IPS-18a (cell line): ENCODE data around the gene NEIL3.

Experiments
- H3K27ac ChIP-seq: one replicate; pipeline ENCODE4 v1.5.1; 2013; ENCODE audit warnings: low read length
- H3K27me3 ChIP-seq: one replicate; pipeline ENCODE4 v1.6.1; 2013; ENCODE audit warnings: mild to moderate bottlenecking, low read length; ENCODE audit not compliant: control insufficient read depth, insufficient read depth
- H3K36me3 ChIP-seq: one replicate; pipeline ENCODE4 v1.6.1; 2013; ENCODE audit warnings: low read depth, low read length; ENCODE audit not compliant: control insufficient read depth
- H3K4me1 ChIP-seq: one replicate; pipeline ENCODE4 v1.6.1; 2013; ENCODE audit warnings: low read depth, low read length; ENCODE audit not compliant: control insufficient read depth
- H3K4me3 ChIP-seq: one replicate; pipeline ENCODE4 v1.5.1; 2013; ENCODE audit warnings: low read length
- H3K9ac ChIP-seq: one replicate; pipeline ENCODE4 v1.6.1; 2013; ENCODE audit warnings: mild to moderate bottlenecking, low read length, moderate library complexity
- H3K9me3 ChIP-seq: one replicate; pipeline ENCODE4 v1.6.1; 2013; ENCODE audit warnings: low read depth, low read length; ENCODE audit not compliant: control insufficient read depth

Gene NEIL3

GRCh38 chr4:177339477-177340374, 30.1 kb downstream of the NEIL3 start:
- H3K36me3 ChIP-seq, result peaks cover 12% of the 10 kb centered on the region
- H3K9me3 ChIP-seq, result no peaks in the 10 kb centered on the region

DNA sequence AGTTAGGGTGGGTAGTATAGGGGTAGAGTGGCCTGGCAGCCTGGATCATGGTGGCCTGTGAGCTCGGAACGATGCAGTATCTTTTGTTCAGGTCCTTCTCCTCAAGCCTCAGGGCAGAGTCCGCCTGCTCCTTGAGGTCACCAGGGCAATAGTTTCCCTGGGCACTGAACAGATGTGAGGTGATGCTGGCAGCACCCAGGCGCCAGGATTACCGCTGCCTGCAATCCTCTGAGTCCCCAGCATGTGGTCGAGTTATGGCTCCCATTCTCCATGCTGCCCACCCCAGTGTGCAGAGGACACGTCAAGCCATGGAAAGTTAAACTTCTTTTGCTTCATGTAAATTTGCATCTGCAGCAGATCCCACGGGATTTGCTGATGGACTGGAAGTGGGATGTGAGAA, 38.7 kb downstream of the NEIL3 start:
- no peaks in the 10 kb centered on the region for H3K27me3 ChIP-seq
- peaks cover 6% of the 10 kb centered on the region for H3K36me3 ChIP-seq
- H3K27ac ChIP-seq, result no peak overlapping the region
- no peaks in the 10 kb centered on the region for H3K9me3 ChIP-seq
- no peak overlapping the region for H3K4me3 ChIP-seq
- H3K4me1 ChIP-seq, result no peaks in the 10 kb centered on the region
- H3K9ac ChIP-seq, result no peak overlapping the region

More at GRCh38 chr4:177339477-177340374, 30.1 kb downstream of the NEIL3 start:
- H3K4me3 ChIP-seq, result no peak overlapping the region
- H3K27me3 ChIP-seq, result no peaks in the 10 kb centered on the region
- H3K4me1 ChIP-seq, result no peaks in the 10 kb centered on the region
- H3K27ac ChIP-seq, result no peak overlapping the region
- no peak overlapping the region for H3K9ac ChIP-seq

- no peak overlapping the region for H3K4me3 ChIP-seq
- H3K36me3 ChIP-seq, result peaks cover 15% of the 10 kb centered on the region
- H3K27ac ChIP-seq, result no peak overlapping the region
- H3K27me3 ChIP-seq, result no peaks in the 10 kb centered on the region
- H3K4me1 ChIP-seq, result no peaks in the 10 kb centered on the region
- H3K9me3 ChIP-seq, result no peaks in the 10 kb centered on the region
- no peak overlapping the region for H3K9ac ChIP-seq
Measured at GRCh38 chr4:177349191-177349590, 39.5 kb downstream of the NEIL3 start.

- H3K4me1 ChIP-seq, result no peaks in the 10 kb centered on the region
- peaks cover 10% of the 10 kb centered on the region for H3K36me3 ChIP-seq
- no peak overlapping the region for H3K9ac ChIP-seq
Measured at GRCh38 chr4:177351622-177352244, 42.1 kb downstream of the NEIL3 start.

DNA sequence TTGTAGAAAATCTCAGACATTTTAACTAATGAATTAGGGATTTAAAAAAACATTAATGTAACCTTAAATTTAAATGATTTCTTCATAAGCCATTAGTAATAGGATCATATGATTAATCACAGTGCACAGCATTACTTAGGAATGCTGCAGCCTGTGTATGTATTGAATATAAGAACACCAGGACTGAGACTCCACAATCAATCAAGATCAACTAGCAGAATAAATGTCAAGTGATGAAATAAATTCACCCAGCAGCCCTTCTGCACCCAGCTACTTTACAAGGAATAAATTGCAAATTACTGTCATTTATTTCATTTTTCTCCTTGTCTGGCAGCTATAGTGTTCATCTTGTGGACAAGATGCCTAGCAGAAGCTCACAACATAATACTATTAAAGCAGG, 46.5 kb downstream of the NEIL3 start:
- H3K9ac ChIP-seq, result no peak overlapping the region
- H3K4me3 ChIP-seq, result no peak overlapping the region
- H3K4me1 ChIP-seq, result no peaks in the 10 kb centered on the region
- H3K27me3 ChIP-seq, result no peaks in the 10 kb centered on the region
- no peaks in the 10 kb centered on the region for H3K9me3 ChIP-seq
- peaks cover 10% of the 10 kb centered on the region for H3K36me3 ChIP-seq
- H3K27ac ChIP-seq, result no peak overlapping the region

More at GRCh38 chr4:177351622-177352244, 42.1 kb downstream of the NEIL3 start:
- Histone ChIP-seq H3K4me3 (no peak overlapping the region), H3K9me3 (no peaks in the 10 kb centered on the region), H3K27ac (no peak overlapping the region), H3K27me3 (no peaks in the 10 kb centered on the region)

- Histone ChIP-seq H3K36me3 (peaks cover 10% of the 10 kb centered on the region), H3K27me3 (no peaks in the 10 kb centered on the region), H3K27ac (no peak overlapping the region), H3K4me3 (no peak overlapping the region), H3K9me3 (no peaks in the 10 kb centered on the region), H3K4me1 (no peaks in the 10 kb centered on the region), H3K9ac (no peak overlapping the region)
Measured at GRCh38 chr4:177356921-177357320, 47.2 kb downstream of the NEIL3 start.

DNA sequence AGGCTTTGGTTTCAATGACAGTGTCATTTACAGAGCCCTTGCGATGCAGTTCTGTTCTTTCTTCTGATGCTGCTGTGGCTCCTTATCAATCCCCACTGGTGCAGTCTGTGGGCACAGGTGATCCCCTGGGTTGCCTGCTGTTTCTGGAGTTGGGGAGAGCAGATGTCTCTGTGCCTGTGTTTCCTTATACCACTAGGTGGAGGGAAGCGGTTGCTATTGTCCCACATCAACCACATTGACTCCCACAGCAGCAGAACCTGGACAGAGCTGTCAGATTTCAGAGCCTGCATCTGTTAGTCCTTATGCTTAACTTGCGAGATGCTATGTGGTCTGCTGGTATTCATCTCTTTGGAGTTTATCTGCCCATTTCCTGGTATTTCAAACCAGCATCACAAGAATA, 57.7 kb downstream of the NEIL3 start:
- no peak overlapping the region for H3K4me3 ChIP-seq
- no peaks in the 10 kb centered on the region for H3K4me1 ChIP-seq
- no peaks in the 10 kb centered on the region for H3K27me3 ChIP-seq
- no peaks in the 10 kb centered on the region for H3K9me3 ChIP-seq
- no peak overlapping the region for H3K27ac ChIP-seq
- H3K36me3 ChIP-seq, result no peaks in the 10 kb centered on the region
- no peak overlapping the region for H3K9ac ChIP-seq

DNA sequence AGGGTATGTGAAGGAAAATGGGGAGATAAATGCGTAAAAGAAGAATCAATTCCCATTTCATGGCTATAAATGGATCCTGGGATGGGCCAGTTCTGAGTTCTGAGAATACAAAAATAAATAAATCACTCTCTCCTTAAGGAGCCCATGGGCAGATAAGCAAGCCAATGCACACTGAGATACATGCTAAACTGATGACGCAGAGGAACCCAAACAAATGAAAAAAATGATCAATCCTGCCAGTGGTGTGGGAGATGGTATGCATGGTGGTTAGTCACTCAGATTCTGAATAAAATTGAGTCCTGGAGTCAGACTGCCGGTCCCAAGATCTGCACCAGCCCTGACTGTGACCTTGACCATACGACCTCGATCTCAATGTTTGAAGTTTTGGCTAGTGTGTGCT, 59.7 kb downstream of the NEIL3 start:
- H3K4me3 ChIP-seq, result no peak overlapping the region
- H3K4me1 ChIP-seq, result peaks cover 3% of the 10 kb centered on the region
- no peaks in the 10 kb centered on the region for H3K36me3 ChIP-seq
- H3K9me3 ChIP-seq, result no peaks in the 10 kb centered on the region
- H3K27me3 ChIP-seq, result no peaks in the 10 kb centered on the region
- H3K9ac ChIP-seq, result no peak overlapping the region
- H3K27ac ChIP-seq, result no peak overlapping the region

- Histone ChIP-seq H3K4me3 (no peak overlapping the region), H3K27ac (no peak overlapping the region), H3K9me3 (no peaks in the 10 kb centered on the region), H3K9ac (no peak overlapping the region), H3K36me3 (no peaks in the 10 kb centered on the region), H3K4me1 (peaks cover 7% of the 10 kb centered on the region), H3K27me3 (no peaks in the 10 kb centered on the region)
Measured at GRCh38 chr4:177371461-177371860, 61.8 kb downstream of the NEIL3 start.

DNA sequence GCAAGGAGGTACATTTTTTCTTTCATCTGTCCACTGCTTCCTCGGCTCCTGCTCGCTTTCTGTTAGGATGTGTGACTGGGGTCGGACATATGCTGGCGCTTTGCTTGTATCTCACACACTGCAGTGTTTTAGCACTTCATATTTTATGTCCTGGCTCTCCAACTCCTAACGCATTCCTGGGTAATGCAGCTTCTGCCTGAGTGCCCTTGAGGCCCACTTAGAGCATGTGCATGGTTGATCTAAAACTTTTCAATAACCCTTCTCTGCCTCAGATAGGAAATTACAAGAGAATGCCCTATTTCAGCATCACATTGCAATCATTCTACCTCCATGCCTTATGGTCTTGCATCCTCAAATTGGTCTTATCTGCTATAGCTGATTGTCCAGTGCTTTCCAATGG, 65.3 kb downstream of the NEIL3 start:
- H3K4me1 ChIP-seq, result peaks cover 7% of the 10 kb centered on the region
- H3K9ac ChIP-seq, result no peak overlapping the region
- H3K4me3 ChIP-seq, result no peak overlapping the region
- H3K27ac ChIP-seq, result no peak overlapping the region
- H3K9me3 ChIP-seq, result no peaks in the 10 kb centered on the region
- no peaks in the 10 kb centered on the region for H3K27me3 ChIP-seq
- no peaks in the 10 kb centered on the region for H3K36me3 ChIP-seq

DNA sequence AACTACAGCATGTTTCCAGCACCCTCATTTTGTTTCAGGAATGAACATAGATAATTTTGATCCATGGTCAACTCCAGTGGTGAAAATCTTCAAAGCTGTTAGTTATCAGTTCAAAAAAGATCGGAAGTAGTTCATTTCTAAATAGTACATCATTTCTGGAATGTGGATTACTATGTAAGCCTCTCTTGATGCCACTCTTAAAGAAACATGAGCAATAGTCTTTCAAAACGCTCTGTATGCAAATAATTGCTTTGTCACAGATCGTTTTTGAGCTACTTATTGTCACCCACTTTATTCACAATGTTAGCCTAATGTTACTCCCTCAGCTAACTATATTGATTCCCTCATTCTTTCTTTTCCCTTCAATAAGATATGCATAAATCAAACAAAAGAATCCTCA, 65.7 kb downstream of the NEIL3 start:
- Histone ChIP-seq H3K36me3 (no peaks in the 10 kb centered on the region), H3K9ac (no peak overlapping the region), H3K27me3 (no peaks in the 10 kb centered on the region), H3K27ac (no peak overlapping the region), H3K4me1 (peaks cover 7% of the 10 kb centered on the region), H3K4me3 (no peak overlapping the region), H3K9me3 (no peaks in the 10 kb centered on the region)

DNA sequence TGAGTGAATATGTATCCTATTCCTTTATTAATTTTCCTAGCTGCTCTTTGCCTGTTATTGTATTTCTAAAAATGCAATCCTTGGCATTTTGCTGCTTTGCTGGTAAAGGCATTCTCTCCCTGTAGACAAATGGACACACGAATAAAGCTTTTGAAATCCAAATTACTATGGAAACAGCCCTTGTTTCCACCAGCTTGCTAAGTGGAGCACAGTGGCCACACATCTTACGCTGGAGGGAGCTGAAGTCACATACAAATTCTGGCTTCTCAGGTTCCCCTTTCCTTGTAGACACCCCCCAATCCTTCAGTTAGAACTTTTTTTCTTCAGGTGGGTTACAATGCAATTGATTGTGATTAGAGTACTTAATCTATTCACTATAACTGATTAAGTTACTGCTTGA, 66.3 kb downstream of the NEIL3 start:
- Histone ChIP-seq H3K27ac (no peak overlapping the region), H3K36me3 (no peaks in the 10 kb centered on the region), H3K4me3 (no peak overlapping the region), H3K9ac (no peak overlapping the region), H3K27me3 (no peaks in the 10 kb centered on the region), H3K9me3 (peaks cover 2% of the 10 kb centered on the region), H3K4me1 (peaks cover 7% of the 10 kb centered on the region)
